ENCODE data around the gene NME4.

The NME4 gene

DNA sequence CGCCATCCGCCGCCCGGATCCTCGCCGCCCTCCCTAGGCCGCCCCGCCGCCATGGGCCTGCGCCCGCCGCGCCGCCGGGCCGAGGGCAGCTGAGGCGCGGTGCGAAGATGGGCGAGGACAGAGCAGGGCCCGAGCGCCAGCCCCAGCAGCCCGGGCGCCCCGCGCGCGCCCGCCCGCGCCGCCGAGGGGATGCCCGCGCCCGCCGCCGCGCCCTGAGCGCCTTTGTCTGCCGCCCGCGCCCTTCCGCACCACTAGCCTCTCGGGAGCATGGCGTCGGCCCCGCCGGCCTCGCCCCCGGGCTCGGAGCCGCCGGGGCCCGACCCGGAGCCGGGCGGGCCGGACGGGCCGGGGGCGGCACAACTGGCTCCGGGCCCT is 28.7 kb downstream of the NME4 start:
- peak overlapping the region; percentile 89 for H3K4me3 ChIP-seq (ENCODE audit: low read length)
- H3K9ac ChIP-seq (ENCODE audit: low read length): peak overlapping the region; percentile 79
- no peak for DNase-seq (ENCODE audit: low read depth)
- no peaks in the 10 kb centered on the region for H3K9me3 ChIP-seq (ENCODE audit: control insufficient read depth, low read length)
- no peaks in the 10 kb centered on the region for H3K36me3 ChIP-seq (ENCODE audit: control insufficient read depth, insufficient read depth, low read length, severe bottlenecking)
- H3K27me3 ChIP-seq (replicated peaks; ENCODE audit: control insufficient read depth, insufficient read depth, low read length): no peaks in the 10 kb centered on the region
- peaks cover 31% of the 10 kb centered on the region for H3K4me1 ChIP-seq (ENCODE audit: control insufficient read depth, insufficient read depth, low read length)

GRCh38 chr16:426115-426905 is 29.3 kb downstream of the NME4 start:
- Histone ChIP-seq H3K4me3 (ENCODE audit: low read length) (peak overlapping the region; percentile 89), H3K27me3 (replicated peaks; ENCODE audit: control insufficient read depth, insufficient read depth, low read length) (no peaks in the 10 kb centered on the region), H3K9me3 (ENCODE audit: control insufficient read depth, low read length) (no peaks in the 10 kb centered on the region), H3K4me1 (ENCODE audit: control insufficient read depth, insufficient read depth, low read length) (peaks cover 31% of the 10 kb centered on the region), H3K9ac (ENCODE audit: low read length) (peak overlapping the region; percentile 79), H3K36me3 (ENCODE audit: control insufficient read depth, insufficient read depth, low read length, severe bottlenecking) (no peaks in the 10 kb centered on the region)
- DNase-seq (ENCODE audit: low read depth): peak; percentile 49

GRCh38 chr16:426906-427249 is 29.9 kb downstream of the NME4 start:
- Histone ChIP-seq H3K9ac (ENCODE audit: low read length) (peak overlapping the region; percentile 79), H3K4me1 (ENCODE audit: control insufficient read depth, insufficient read depth, low read length) (peaks cover 31% of the 10 kb centered on the region), H3K27me3 (replicated peaks; ENCODE audit: control insufficient read depth, insufficient read depth, low read length) (no peaks in the 10 kb centered on the region), H3K36me3 (ENCODE audit: control insufficient read depth, insufficient read depth, low read length, severe bottlenecking) (no peaks in the 10 kb centered on the region), H3K9me3 (ENCODE audit: control insufficient read depth, low read length) (no peaks in the 10 kb centered on the region), H3K4me3 (ENCODE audit: low read length) (peak overlapping the region; percentile 89)
- DNase-seq (ENCODE audit: low read depth): no peak

DNA sequence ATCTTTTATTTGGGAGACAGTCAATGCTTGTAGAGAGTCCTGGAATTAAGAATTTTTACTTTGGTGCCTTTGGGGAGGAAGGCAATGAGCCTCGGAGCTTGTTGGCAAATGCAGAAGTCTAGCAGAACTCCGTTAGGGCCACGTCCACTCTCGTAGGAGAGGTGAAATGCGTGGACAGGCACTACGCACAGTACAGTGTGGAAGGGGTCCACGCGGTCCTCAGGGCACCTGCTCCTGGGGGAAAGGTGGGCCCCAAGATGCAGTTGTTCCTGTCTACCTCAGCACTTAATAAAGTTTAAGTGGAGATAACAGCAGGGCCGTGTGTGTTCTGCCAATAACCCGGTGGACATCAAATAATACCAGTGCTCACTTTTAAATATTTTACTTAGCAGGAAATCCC is 30.3 kb downstream of the NME4 start:
- Histone ChIP-seq H3K9ac (ENCODE audit: low read length) (peak overlapping the region; percentile 79), H3K4me3 (ENCODE audit: low read length) (peak overlapping the region; percentile 89), H3K4me1 (ENCODE audit: control insufficient read depth, insufficient read depth, low read length) (peaks cover 31% of the 10 kb centered on the region), H3K27me3 (replicated peaks; ENCODE audit: control insufficient read depth, insufficient read depth, low read length) (no peaks in the 10 kb centered on the region), H3K9me3 (ENCODE audit: control insufficient read depth, low read length) (no peaks in the 10 kb centered on the region), H3K36me3 (ENCODE audit: control insufficient read depth, insufficient read depth, low read length, severe bottlenecking) (no peaks in the 10 kb centered on the region)
- DNase-seq (ENCODE audit: low read depth): no peak

DNA sequence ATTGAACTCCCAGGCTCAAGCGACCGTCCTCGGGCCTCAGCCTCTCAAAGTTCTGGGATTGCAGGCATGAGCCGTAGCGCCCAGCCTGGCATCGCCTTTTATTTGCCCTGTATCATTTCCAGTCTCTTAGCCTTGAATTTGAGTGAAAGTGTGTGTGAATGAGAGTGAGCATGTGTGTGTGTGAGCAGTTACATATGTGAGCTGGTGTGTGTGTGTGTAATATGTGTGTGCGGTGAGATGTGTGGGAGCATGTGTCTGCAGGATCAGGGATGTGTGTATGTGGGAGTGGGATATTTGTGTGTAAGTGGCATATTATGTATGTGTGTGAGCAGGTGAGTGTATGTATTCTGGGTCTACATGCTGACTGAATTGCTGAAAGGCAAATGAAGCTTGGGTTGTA is 33.9 kb downstream of the NME4 start:
- Histone ChIP-seq H3K4me3 (ENCODE audit: low read length) (no peak overlapping the region), H3K36me3 (ENCODE audit: control insufficient read depth, insufficient read depth, low read length, severe bottlenecking) (no peaks in the 10 kb centered on the region), H3K27me3 (replicated peaks; ENCODE audit: control insufficient read depth, insufficient read depth, low read length) (no peaks in the 10 kb centered on the region), H3K9me3 (ENCODE audit: control insufficient read depth, low read length) (no peaks in the 10 kb centered on the region), H3K4me1 (ENCODE audit: control insufficient read depth, insufficient read depth, low read length) (peaks cover 13% of the 10 kb centered on the region), H3K9ac (ENCODE audit: low read length) (no peak overlapping the region)
- DNase-seq (ENCODE audit: low read depth): no peak

- no peak overlapping the region for H3K4me3 ChIP-seq (ENCODE audit: low read length)
- no peak for DNase-seq (ENCODE audit: low read depth)
- H3K27me3 ChIP-seq (replicated peaks; ENCODE audit: control insufficient read depth, insufficient read depth, low read length): no peaks in the 10 kb centered on the region
- no peak overlapping the region for H3K9ac ChIP-seq (ENCODE audit: low read length)
- no peaks in the 10 kb centered on the region for H3K36me3 ChIP-seq (ENCODE audit: control insufficient read depth, insufficient read depth, low read length, severe bottlenecking)
- no peaks in the 10 kb centered on the region for H3K9me3 ChIP-seq (ENCODE audit: control insufficient read depth, low read length)
- H3K4me1 ChIP-seq (ENCODE audit: control insufficient read depth, insufficient read depth, low read length): peaks cover 4% of the 10 kb centered on the region
These were observed 43.6 kb downstream of the NME4 start for GRCh38 chr16:440627-441026.

DNA sequence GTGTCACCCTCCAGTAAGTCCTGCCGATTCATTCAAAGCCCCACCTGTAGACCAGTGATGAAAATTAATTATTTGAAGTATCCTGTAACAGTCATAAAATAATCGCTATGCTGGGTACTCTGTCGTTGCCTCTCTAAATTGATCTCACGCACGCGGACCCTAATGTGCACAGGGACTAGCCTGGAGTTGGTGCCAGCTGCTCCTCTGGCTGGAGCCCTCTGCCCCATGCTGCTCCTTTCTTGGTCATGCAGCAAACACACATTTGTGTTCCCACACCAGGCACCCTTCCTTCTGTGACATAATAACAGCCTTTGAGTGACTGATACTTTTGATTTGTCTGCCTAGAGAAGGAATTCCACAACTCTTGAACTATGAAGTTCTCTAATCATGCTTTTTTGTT is 44.4 kb downstream of the NME4 start:
- Histone ChIP-seq H3K4me3 (ENCODE audit: low read length) (no peak overlapping the region), H3K9ac (ENCODE audit: low read length) (no peak overlapping the region), H3K4me1 (ENCODE audit: control insufficient read depth, insufficient read depth, low read length) (no peaks in the 10 kb centered on the region), H3K27me3 (replicated peaks; ENCODE audit: control insufficient read depth, insufficient read depth, low read length) (no peaks in the 10 kb centered on the region), H3K36me3 (ENCODE audit: control insufficient read depth, insufficient read depth, low read length, severe bottlenecking) (no peaks in the 10 kb centered on the region), H3K9me3 (ENCODE audit: control insufficient read depth, low read length) (no peaks in the 10 kb centered on the region)
- DNase-seq (ENCODE audit: low read depth): no peak

DNA sequence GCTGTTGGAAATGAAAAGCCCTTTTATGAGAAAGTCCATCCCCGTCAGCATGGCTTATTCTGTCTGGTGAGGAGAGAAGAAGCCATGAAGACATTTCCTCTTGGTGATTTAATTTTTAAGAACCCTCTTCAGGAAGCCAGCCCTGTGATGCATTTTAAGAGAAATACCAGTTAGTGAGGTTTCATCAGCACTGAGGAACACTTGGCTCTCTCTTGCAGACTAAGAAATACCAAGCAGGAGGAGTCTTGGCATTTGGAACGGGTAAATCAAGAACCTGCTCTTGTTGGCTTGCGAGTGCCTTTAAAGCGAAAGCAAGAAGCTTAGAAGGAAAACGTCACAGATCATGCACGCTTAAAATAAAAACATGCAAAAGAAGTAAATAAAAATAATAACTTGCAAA is 46.0 kb downstream of the NME4 start:
- H3K9me3 ChIP-seq (ENCODE audit: control insufficient read depth, low read length): no peaks in the 10 kb centered on the region
- no peak overlapping the region for H3K9ac ChIP-seq (ENCODE audit: low read length)
- H3K4me3 ChIP-seq (ENCODE audit: low read length): no peak overlapping the region
- DNase-seq (ENCODE audit: low read depth): no peak
- no peaks in the 10 kb centered on the region for H3K27me3 ChIP-seq (replicated peaks; ENCODE audit: control insufficient read depth, insufficient read depth, low read length)
- H3K4me1 ChIP-seq (ENCODE audit: control insufficient read depth, insufficient read depth, low read length): no peaks in the 10 kb centered on the region
- H3K36me3 ChIP-seq (ENCODE audit: control insufficient read depth, insufficient read depth, low read length, severe bottlenecking): no peaks in the 10 kb centered on the region

DNA sequence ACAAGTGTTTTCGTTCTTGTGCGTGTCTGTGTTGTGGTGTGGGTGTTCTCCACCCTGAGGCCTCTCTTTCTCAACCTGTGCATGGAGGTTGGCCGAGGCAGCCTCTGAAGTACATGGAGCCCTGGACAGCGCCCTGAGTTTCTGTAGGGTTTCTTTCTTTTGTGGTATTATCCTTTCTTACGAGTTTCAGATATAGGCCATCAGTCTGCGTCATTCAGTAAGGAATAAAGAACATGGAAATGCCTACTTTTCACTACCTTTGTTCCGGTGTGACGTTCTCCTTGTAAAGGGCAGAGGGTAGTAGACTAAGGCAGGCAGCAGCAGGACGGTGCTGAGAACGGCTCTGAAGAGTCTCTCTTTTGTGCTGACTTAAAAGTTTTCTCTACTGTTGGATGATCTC is 47.0 kb downstream of the NME4 start:
- Histone ChIP-seq H3K4me3 (ENCODE audit: low read length) (no peak overlapping the region), H3K9ac (ENCODE audit: low read length) (no peak overlapping the region), H3K9me3 (ENCODE audit: control insufficient read depth, low read length) (no peaks in the 10 kb centered on the region), H3K36me3 (ENCODE audit: control insufficient read depth, insufficient read depth, low read length, severe bottlenecking) (no peaks in the 10 kb centered on the region), H3K27me3 (replicated peaks; ENCODE audit: control insufficient read depth, insufficient read depth, low read length) (no peaks in the 10 kb centered on the region), H3K4me1 (ENCODE audit: control insufficient read depth, insufficient read depth, low read length) (no peaks in the 10 kb centered on the region)
- DNase-seq (ENCODE audit: low read depth): no peak

GRCh38 chr16:445566-445965 is 48.6 kb downstream of the NME4 start:
- H3K4me3 ChIP-seq (ENCODE audit: low read length): no peak overlapping the region
- no peak overlapping the region for H3K9ac ChIP-seq (ENCODE audit: low read length)
- no peaks in the 10 kb centered on the region for H3K4me1 ChIP-seq (ENCODE audit: control insufficient read depth, insufficient read depth, low read length)
- DNase-seq (ENCODE audit: low read depth): no peak
- H3K27me3 ChIP-seq (replicated peaks; ENCODE audit: control insufficient read depth, insufficient read depth, low read length): no peaks in the 10 kb centered on the region
- H3K9me3 ChIP-seq (ENCODE audit: control insufficient read depth, low read length): no peaks in the 10 kb centered on the region
- H3K36me3 ChIP-seq (ENCODE audit: control insufficient read depth, insufficient read depth, low read length, severe bottlenecking): no peaks in the 10 kb centered on the region

All from adipocyte (in vitro differentiated cells).